Activated CD8-positive, alpha-beta T cell treated with anti-CD3 and anti-CD28 coated beads, Interleukin-2, amount 10 ng/mL, durations not matched to agents 7 days and 5 days (primary cell): ENCODE results near the gene GET4. TPM values are rescaled to one million over a fixed set of nuclear protein-coding genes. Genes with fewer than 3 reads are reported as not detected.

Source experiments
- ATAC-seq: fragments of 150-1000 bp; cut with Tn5 transposase; one replicate; pipeline ENCODE4 v1.10.0; 2021; ENCODE audit warnings: moderate library complexity
- CTCF ChIA-PET: fragments of 350-600 bp; sonication (Branson Sonifier 250); formaldehyde crosslinking; loops from one replicate; lab custom pipeline; 2021; ENCODE audit warnings: antibody characterized with exemption; lab: Charles Lee
- POLR2A ChIA-PET: fragments of 350-600 bp; sonication (Branson Sonifier 250); formaldehyde crosslinking; loops from one replicate; lab custom pipeline; 2021; ENCODE audit warnings: antibody characterized with exemption; lab: Charles Lee
- DNase-seq: peaks from one replicate; pipeline ENCODE4 v3.0.0-alpha.2; 2020
- H3K27ac Mint-ChIP-seq: one replicate; pipeline ENCODE4 v1.8.0; 2021; ENCODE audit warnings: mild to moderate bottlenecking, mixed read lengths
- H3K27me3 Mint-ChIP-seq: one replicate; pipeline ENCODE4 v1.8.0; 2021; ENCODE audit warnings: low read depth, mixed read lengths
- H3K36me3 Mint-ChIP-seq: one replicate; pipeline ENCODE4 v1.8.0; 2021; ENCODE audit warnings: low read depth, mixed read lengths
- H3K4me1 Mint-ChIP-seq: one replicate; pipeline ENCODE4 v1.8.0; 2021; ENCODE audit warnings: low read depth, mixed read lengths
- H3K4me3 Mint-ChIP-seq: one replicate; pipeline ENCODE4 v1.8.0; 2021; ENCODE audit warnings: mild to moderate bottlenecking, mixed read lengths
- H3K9me3 Mint-ChIP-seq: one replicate; pipeline ENCODE4 v1.8.0; 2022; ENCODE audit warnings: mixed read lengths; ENCODE audit not compliant: insufficient read depth
- total RNA-seq, 2 experiments: library from RNA; stranded (reverse); gene quantifications; one replicate each; pipeline ENCODE4 v1.2.3, GENCODE V29; 2021

Gene GET4
- total RNA-seq, 2 experiments from 2014 or later: 32.2 to 38.3 TPM

- ChIA-PET CTCF (no interaction called here), POLR2A (no interaction called here)
- ATAC-seq (no peak), DNase-seq (no peak)
- peaks cover 14% of the 10 kb centered on the region for H3K36me3 Mint-ChIP-seq
- no peaks in the 10 kb centered on the region for H3K9me3 Mint-ChIP-seq
- no peak overlapping the region for H3K27ac Mint-ChIP-seq
- H3K4me3 Mint-ChIP-seq: no peak overlapping the region
- peaks cover 19% of the 10 kb centered on the region for H3K4me1 Mint-ChIP-seq
- H3K27me3 Mint-ChIP-seq: no peaks in the 10 kb centered on the region
Measured at GRCh38 chr7:882336-883035, 6.1 kb downstream of the GET4 start.

- H3K27me3 Mint-ChIP-seq: no peaks in the 10 kb centered on the region
- POLR2A ChIA-PET: no interaction called here
- no peak overlapping the region for H3K27ac Mint-ChIP-seq
- no peak for DNase-seq
- no peak overlapping the region for H3K4me3 Mint-ChIP-seq
- H3K36me3 Mint-ChIP-seq: peaks cover 17% of the 10 kb centered on the region
- ATAC-seq: no peak
- CTCF ChIA-PET: no interaction called here
- H3K9me3 Mint-ChIP-seq: no peaks in the 10 kb centered on the region
- peaks cover 15% of the 10 kb centered on the region for H3K4me1 Mint-ChIP-seq
Measured at GRCh38 chr7:883055-884021, 7.0 kb downstream of the GET4 start.

- POLR2A ChIA-PET: no interaction called here
- CTCF ChIA-PET: no interaction called here
- DNase-seq (no peak), ATAC-seq (no peak)
- Mint-ChIP-seq H3K27me3 (no peaks in the 10 kb centered on the region), H3K9me3 (no peaks in the 10 kb centered on the region), H3K36me3 (peaks cover 17% of the 10 kb centered on the region), H3K27ac (no peak overlapping the region), H3K4me3 (no peak overlapping the region), H3K4me1 (peaks cover 8% of the 10 kb centered on the region)
Measured at GRCh38 chr7:884191-885003, 8.0 kb downstream of the GET4 start.

GRCh38 chr7:885261-885892 is 9.0 kb downstream of the GET4 start:
- CTCF ChIA-PET: no interaction called here
- DNase-seq (no peak), ATAC-seq (no peak)
- Mint-ChIP-seq H3K27ac (no peak overlapping the region), H3K27me3 (no peaks in the 10 kb centered on the region), H3K36me3 (peaks cover 18% of the 10 kb centered on the region), H3K4me3 (no peak overlapping the region), H3K4me1 (peaks cover 8% of the 10 kb centered on the region), H3K9me3 (no peaks in the 10 kb centered on the region)
- POLR2A ChIA-PET: no interaction called here

GRCh38 chr7:885893-886625 is 9.7 kb downstream of the GET4 start:
- H3K9me3 Mint-ChIP-seq: no peaks in the 10 kb centered on the region
- no peaks in the 10 kb centered on the region for H3K27me3 Mint-ChIP-seq
- ChIA-PET POLR2A (no interaction called here), CTCF (no interaction called here)
- H3K36me3 Mint-ChIP-seq: peaks cover 24% of the 10 kb centered on the region
- H3K27ac Mint-ChIP-seq: no peak overlapping the region
- no peak overlapping the region for H3K4me3 Mint-ChIP-seq
- no peak for ATAC-seq
- no peak for DNase-seq
- H3K4me1 Mint-ChIP-seq: peaks cover 5% of the 10 kb centered on the region

- ATAC-seq (no peak), DNase-seq (no peak)
- ChIA-PET CTCF (no interaction called here), POLR2A (no interaction called here)
- Mint-ChIP-seq H3K27ac (no peak overlapping the region), H3K4me1 (peaks cover 4% of the 10 kb centered on the region), H3K27me3 (no peaks in the 10 kb centered on the region), H3K9me3 (no peaks in the 10 kb centered on the region), H3K4me3 (no peak overlapping the region), H3K36me3 (peaks cover 27% of the 10 kb centered on the region)
Measured at GRCh38 chr7:886626-887487, 10.5 kb downstream of the GET4 start.

- Mint-ChIP-seq H3K4me3 (no peak overlapping the region), H3K27ac (peak overlapping the region; percentile 43), H3K36me3 (peaks cover 30% of the 10 kb centered on the region), H3K9me3 (no peaks in the 10 kb centered on the region), H3K4me1 (no peaks in the 10 kb centered on the region), H3K27me3 (no peaks in the 10 kb centered on the region)
- ChIA-PET POLR2A (no interaction called here), CTCF (no interaction called here)
- no peak for DNase-seq
- no peak for ATAC-seq
Measured at GRCh38 chr7:887488-887820, 11.1 kb downstream of the GET4 start.

- no peaks in the 10 kb centered on the region for H3K4me1 Mint-ChIP-seq
- no peaks in the 10 kb centered on the region for H3K27me3 Mint-ChIP-seq
- H3K4me3 Mint-ChIP-seq: no peak overlapping the region
- DNase-seq (no peak), ATAC-seq (no peak)
- CTCF ChIA-PET: no interaction called here
- no peaks in the 10 kb centered on the region for H3K9me3 Mint-ChIP-seq
- POLR2A ChIA-PET: no interaction called here
- H3K36me3 Mint-ChIP-seq: peaks cover 39% of the 10 kb centered on the region
- no peak overlapping the region for H3K27ac Mint-ChIP-seq
Measured at GRCh38 chr7:888081-889024, 12.0 kb downstream of the GET4 start.

GRCh38 chr7:889025-889390 is 12.7 kb downstream of the GET4 start:
- ChIA-PET POLR2A (no interaction called here), CTCF (no interaction called here)
- H3K4me3 Mint-ChIP-seq: no peak overlapping the region
- no peaks in the 10 kb centered on the region for H3K9me3 Mint-ChIP-seq
- H3K27me3 Mint-ChIP-seq: no peaks in the 10 kb centered on the region
- peaks cover 43% of the 10 kb centered on the region for H3K36me3 Mint-ChIP-seq
- DNase-seq: no peak
- no peak overlapping the region for H3K27ac Mint-ChIP-seq
- H3K4me1 Mint-ChIP-seq: no peaks in the 10 kb centered on the region
- no peak for ATAC-seq

- no peaks in the 10 kb centered on the region for H3K27me3 Mint-ChIP-seq
- H3K9me3 Mint-ChIP-seq: no peaks in the 10 kb centered on the region
- ChIA-PET POLR2A (no interaction called here), CTCF (no interaction called here)
- ATAC-seq: no peak
- DNase-seq: no peak
- no peaks in the 10 kb centered on the region for H3K4me1 Mint-ChIP-seq
- H3K27ac Mint-ChIP-seq: no peak overlapping the region
- H3K4me3 Mint-ChIP-seq: no peak overlapping the region
- H3K36me3 Mint-ChIP-seq: peaks cover 45% of the 10 kb centered on the region
Measured at GRCh38 chr7:889391-889790, 13.0 kb downstream of the GET4 start.
